GM21619 (cell line): ENCODE data around the gene ACOXL.
"Not testable (repeated sequence)": the region's sequence is repeated elsewhere in the genome, so short reads cannot be mapped to it uniquely, and the experiment has no call there.

Source experiments
- ATAC-seq: cut with Tn5 transposase; IDR thresholded peaks from one replicate; pipeline ENCODE4 v1.9.1; 2021; ENCODE audit not compliant: unreplicated experiment

The ACOXL gene

GRCh38 chr2:110732422-110733413, at the start of gene ACOXL:
Gene ACOXL, plus strand, starts transcription at chr2:110732573. Its CDS starts 35,817 bp downstream, at chr2:110768390.
- no peak for ATAC-seq

GRCh38 chr2:110682872-110683271, 49.5 kb upstream of the ACOXL start:
- ATAC-seq = no peak

- not testable (repeated sequence) for ATAC-seq
Observed at GRCh38 chr2:110687775-110688484, 44.4 kb upstream of the ACOXL start.

- no peak for ATAC-seq
Observed at GRCh38 chr2:110688594-110689091, 43.7 kb upstream of the ACOXL start.

GRCh38 chr2:110690083-110690965, 42.0 kb upstream of the ACOXL start:
- ATAC-seq = no peak

GRCh38 chr2:110691612-110692258, 40.6 kb upstream of the ACOXL start:
- no peak for ATAC-seq

GRCh38 chr2:110695146-110695898, 37.1 kb upstream of the ACOXL start:
- ATAC-seq = not testable (repeated sequence)

GRCh38 chr2:110698253-110698652, 34.1 kb upstream of the ACOXL start:
- ATAC-seq = not testable (repeated sequence)

GRCh38 chr2:110702514-110703380, 29.6 kb upstream of the ACOXL start:
- no peak for ATAC-seq

GRCh38 chr2:110707386-110707965, 24.9 kb upstream of the ACOXL start:
- ATAC-seq = no peak

- ATAC-seq = no peak
Observed at GRCh38 chr2:110708455-110708854, 23.9 kb upstream of the ACOXL start.

- ATAC-seq = no peak
Observed at GRCh38 chr2:110712737-110713136, 19.6 kb upstream of the ACOXL start.

- ATAC-seq = no peak
Observed at GRCh38 chr2:110713513-110714362, 18.6 kb upstream of the ACOXL start.

GRCh38 chr2:110714452-110715224, 17.7 kb upstream of the ACOXL start:
- no peak for ATAC-seq

- ATAC-seq = no peak
Observed at GRCh38 chr2:110716959-110717645, 15.3 kb upstream of the ACOXL start.

GRCh38 chr2:110717734-110718133, 14.6 kb upstream of the ACOXL start:
- ATAC-seq = no peak
